GM10847 (cell line): ENCODE data around the gene PSMG1.

Experiments used
- POLR2A ChIP-seq: IDR thresholded peaks from 2 replicates; pipeline ENCODE4 v1.6.1; 2011; ENCODE audit not compliant: insufficient read length; ENCODE audit errors: extremely low read depth

PSMG1 gene

DNA sequence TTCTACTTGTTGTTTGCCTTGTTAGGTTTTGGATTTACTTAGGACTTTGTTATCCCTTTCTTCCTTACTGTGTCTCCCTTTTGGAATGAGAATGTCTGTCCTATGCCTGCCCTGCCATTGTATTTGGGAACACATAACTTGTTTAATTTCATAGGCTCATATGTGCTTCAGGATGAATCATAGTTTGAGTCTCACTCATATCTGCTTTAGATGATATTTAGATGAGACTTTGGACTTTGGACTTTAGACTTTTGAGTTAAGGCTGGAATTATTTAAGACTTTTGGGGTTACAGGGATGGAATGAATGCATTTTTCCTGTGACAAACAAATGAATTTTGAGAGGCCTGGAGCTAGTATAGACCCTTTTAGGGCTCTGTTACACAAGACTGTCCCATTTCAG lies 33.4 kb downstream of the PSMG1 start:
- no peak for TF ChIP-seq POLR2A

DNA sequence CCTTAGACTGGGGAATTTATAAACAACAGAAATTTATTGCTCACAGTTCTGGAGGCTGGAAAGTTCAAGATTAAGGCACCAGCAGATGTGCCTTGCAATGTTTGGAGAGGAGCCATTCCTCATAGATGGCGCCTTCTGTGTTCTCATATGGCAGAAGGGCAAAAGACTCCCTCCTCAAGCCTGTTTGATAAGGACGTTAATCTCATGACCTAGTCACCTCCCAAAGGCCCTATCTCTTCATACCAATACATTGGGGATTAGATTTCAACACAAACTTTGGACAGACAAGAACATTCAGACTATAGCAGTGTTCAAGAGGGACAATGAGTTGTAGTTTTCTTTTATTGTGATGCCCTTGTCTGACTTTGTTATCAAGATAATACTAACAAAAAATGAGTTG lies 34.3 kb downstream of the PSMG1 start:
- TF ChIP-seq POLR2A = no peak

DNA sequence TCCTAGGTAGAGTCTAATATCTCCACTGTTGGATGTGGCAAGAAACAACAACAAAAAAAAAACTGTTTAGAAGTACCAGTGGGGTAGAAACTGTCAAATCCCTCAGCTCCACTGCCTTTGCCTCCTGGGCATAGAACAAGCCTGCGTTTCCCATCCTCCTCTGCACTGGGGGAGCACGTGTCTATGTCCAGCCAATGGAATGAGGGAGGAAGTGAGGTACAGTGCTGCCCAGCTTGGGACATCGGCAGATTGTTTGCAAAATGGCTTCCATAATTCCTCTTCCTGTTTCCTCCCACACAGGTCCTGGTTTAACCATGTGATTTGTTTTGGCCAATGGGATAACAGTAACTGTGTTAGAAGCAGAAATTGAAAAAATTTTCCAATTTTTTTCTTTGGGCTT lies 39.1 kb downstream of the PSMG1 start:
- no peak for TF ChIP-seq POLR2A

DNA sequence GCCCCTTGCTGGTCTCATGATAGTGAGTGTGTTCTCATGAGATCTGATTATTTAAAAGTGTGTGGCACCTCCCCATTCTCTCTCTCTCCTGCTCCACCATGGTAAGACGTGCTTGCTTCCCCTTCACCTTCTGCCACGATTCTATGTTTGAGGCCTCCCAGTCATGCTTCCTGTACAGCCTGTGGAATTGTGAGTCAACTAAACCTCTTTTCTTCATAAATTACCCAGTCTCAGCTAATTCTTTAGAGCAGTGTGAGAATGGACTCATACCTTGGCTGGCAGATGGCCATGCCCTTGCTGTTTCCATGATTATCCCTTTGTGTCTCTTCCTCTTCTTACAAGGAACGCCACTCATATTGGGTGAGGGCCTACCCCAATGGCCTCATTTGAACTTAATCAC lies 40.3 kb downstream of the PSMG1 start:
- no peak for TF ChIP-seq POLR2A

DNA sequence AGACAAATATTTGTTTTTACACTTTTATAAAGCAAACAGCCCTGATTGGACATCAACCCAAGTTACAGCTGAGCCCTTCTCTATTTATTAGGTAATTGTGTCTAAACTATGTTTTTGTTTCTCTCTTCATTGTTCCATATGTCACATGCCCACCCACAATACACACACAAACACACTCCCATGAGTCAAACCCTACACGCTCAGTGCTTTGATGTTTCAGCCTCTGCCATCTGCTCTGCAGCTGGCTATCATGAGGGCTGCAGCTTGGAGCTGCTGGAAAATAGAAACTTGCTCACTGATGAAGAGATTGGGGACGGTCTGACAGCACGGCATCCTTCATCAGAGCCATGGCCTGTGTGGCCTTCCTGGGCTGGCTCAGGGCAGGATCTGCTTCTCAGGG lies 41.7 kb downstream of the PSMG1 start:
- TF ChIP-seq POLR2A = no peak

DNA sequence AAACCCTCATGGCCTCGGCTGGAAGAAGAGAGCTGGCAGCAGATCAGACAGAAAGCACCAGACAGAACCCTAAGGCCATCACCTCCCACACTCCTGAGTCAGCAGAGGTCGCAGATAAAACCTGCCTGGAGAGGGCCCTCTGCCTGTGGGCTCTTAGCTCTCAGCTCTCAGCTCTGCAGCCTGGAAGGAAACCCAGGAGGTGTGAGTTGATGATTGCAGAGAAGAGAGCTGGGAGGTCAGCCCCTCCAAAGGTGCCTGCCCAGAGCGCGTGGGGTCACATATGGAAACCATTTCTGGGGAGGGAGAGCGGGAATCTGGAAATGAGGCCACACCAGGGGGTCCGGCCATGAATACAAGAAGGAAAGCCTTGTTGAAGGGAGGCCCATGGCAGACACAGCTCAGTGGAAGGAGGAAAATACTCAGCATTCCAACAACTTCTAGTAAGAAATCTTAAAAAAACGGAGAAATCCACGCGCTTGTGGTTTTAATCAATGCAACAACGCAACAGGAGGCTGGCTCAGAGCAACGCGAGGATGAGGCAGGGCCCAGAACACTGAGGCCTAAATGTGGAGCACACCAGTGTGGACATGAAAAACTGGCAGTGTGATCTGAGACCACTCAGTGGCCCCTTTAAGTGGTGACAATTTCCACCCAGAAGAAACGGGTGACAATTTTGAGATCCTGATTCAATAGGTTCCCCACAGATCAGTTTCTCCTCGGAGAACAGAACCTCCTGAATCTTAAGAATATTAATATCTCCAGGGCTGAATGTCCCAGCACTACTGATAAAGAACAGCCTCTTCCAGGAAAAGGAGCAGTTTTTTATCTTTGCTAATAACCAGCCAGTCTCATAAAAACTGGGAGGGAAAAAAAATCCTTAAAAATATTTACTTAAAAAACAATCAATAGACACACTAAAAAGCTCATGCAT lies 45.7 kb downstream of the PSMG1 start:
- TF ChIP-seq POLR2A = no peak

DNA sequence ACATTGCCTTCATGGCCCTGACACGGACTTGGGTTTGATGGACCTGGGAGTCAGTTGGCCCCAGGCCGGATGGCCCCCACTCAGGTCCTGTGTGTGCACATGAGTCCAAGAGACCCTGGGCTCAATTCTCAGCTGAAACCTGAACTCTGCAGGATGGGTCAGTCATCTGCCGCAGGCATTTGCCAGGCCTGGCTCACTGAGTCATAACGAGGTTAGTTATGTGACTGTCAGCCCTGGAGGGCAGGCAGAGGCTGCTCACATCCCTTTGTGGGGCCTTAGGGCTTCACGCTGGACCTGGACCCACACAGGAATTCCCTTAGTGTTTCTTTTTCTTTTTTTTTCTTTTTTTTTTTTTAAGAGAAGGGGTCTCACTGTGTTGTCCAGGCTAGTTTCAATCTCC lies 46.5 kb downstream of the PSMG1 start:
- no peak for TF ChIP-seq POLR2A

DNA sequence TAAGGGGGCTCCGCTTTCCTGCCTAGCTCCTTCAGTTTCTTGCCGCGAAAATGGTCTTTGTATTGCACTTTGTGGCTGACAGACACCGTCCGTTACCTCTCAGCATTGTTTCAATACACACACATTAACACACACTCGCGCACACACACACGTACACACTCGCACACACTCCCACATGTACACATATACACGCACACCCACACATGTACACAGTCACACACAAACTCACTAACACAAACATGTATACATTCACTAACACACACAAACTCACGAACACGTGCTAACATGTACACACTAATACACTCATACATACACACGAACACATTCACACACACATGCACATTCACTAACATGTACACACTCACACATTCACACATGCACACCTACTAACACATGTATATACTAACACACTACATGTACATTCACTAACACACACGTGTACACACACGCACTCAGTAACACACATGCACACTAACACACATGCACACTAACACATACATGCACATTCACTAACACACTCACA lies 48.9 kb downstream of the PSMG1 start:
- TF ChIP-seq POLR2A = no peak

DNA sequence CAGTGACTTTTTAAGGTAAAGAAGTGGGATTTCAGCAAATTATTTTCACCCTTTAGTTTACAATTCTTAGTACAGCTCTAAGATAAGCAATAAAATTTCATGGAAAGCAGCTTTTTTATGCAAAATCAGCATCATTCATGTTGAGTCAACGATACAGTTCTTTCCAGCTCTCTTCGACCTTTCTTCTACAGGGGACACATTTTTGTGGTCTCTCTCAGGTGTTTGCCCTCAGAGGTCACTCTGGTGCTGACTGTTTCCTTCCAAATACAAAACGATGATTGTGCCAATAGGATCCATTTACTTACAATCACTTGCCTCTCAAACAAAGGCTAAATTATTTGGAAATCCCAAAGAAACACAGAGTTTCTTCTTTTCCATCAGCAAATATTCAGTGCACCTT lies 51.0 kb downstream of the PSMG1 start:
- no peak for TF ChIP-seq POLR2A

DNA sequence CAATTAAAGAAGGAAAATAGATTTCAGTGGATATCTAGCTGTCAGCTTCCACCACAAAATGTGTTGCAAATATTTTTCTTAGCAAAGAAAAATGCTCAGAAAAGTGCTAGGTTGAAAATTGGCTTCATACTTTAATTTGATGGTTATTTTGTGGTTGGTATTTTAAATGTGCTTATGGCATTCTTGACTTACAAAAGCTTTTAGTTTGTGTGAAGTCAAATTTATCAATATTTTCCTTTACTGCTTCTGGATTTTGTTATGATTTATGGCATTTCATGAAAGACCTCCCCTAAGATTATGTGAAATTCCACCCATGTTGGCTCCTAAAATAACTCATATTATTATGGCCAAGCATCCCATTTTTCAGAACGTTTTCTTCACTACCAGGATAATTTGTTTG lies 51.5 kb downstream of the PSMG1 start:
- TF ChIP-seq POLR2A = no peak

DNA sequence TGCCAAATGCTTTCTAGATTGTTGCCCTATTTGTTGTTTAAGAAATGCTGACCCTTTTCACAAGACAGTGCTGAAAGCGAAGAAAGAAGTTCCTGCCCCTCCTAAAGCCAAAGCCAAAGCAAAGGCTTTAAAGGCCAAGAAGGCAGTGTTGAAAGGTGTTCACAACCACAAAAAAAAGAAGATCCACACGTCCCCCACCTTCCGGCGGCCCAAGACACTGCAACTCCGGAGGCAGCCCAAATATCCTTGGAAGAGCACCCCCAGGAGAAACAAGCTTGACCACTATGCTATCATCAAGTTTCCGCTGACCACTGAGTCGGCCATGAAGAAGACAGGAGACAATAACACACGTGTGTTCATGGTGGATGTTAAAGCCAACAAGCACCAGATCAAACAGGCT lies 55.7 kb downstream of the PSMG1 start:
- no peak for TF ChIP-seq POLR2A

DNA sequence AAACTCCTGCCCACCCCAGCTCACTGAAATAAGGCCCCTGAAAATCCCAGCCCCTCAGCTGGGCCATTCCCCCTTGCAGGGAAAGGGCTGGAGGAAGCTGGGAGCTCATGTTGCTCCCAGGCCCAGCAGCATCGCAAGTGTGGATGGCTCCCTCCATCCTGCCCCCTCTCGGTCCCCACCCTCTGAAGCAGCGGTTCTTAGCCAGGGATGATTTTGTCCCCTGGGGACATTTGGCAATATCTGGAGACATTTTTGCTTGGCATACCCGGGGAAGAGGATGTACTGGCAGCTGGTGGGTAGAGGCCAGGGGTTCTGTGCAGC lies 56.8 kb downstream of the PSMG1 start:
- no peak for TF ChIP-seq POLR2A

DNA sequence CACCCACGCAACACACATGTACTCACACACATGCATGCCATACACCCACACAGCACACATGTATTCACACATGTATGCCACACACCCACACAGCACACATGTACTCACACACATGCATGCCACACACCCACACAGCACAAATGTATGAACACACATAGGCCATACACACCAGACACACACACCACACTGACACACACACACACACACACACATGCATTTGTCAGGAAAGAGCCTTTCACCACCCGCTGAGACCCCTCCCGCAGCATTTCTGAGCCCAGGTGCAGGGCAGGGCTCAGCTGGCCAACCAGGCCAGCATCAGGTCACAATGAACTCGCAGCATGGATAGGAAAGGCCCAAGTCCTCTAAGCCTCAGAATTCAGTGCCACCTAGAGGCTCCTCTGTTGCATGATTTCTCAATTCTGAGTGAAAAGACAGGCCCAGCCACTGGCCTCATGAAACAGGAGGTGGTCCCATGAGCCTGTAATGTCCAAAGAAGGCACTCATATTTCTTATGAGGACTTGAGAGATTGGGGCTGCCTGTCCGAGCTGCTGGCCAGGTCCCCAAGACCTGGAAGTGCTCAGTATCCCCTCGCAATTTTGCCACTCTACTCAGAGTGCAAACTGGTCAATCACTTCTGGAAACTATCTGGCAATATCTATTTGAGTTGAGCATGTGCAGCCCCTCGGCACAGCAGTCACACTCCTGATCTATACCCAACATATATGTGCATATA lies 57.3 kb downstream of the PSMG1 start:
- TF ChIP-seq POLR2A = no peak
